ENCODE data around the gene HTN1. TPM values are rescaled to one million over a fixed set of nuclear protein-coding genes. Genes with fewer than 3 reads are reported as not detected.
"Not testable (repeated sequence)": the region's sequence is repeated elsewhere in the genome, so short reads cannot be mapped to it uniquely, and the experiment has no call there.

The HTN1 gene
- total RNA-seq, 5 donors from 2014 or later (not counting 1 experiment from before 2014, with no cell fraction given), result not detected

DNA sequence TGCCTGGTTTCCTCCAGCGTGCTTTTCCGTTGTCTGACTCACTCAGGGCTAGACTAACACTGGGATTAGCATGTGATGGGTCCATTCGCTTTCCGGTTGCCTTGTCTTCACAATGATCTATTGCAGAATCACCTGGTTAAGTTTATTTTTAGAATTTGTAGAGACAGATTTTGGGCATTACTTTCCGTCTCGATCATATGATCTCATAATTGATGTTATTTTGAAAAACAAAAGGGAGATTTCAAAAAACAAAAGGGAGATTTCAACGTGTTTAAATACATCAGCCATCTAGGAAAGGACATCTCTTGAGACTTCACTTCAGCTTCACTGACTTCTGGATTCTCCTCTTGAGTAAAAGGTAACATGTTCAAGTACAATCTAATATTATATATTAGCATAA lies 22.1 kb upstream of the HTN1 start, which contains the start of gene HTN3:
HTN3 (plus strand) TSS at position 301 of the 400 bp plus-strand sequence. CDS start 2,282 bp downstream, outside the sequence.
- H3K9me3 ChIP-seq; H3K36me3 Mint-ChIP-seq; H3K4me3 ChIP-seq (ENCODE audit: control insufficient read depth in 1 of 2, extremely low read depth in 1 of 2, low read length in 1 of 2); H3K4me1 ChIP-seq (ENCODE audit: control insufficient read depth in 1 of 2, extremely low read depth in 1 of 2, insufficient read depth in 2 of 2, low read length in 2 of 2); H3K27ac Mint-ChIP-seq; H3K27me3 ChIP-seq (replicated peaks in 1 of 2; ENCODE audit: control insufficient read depth in 2 of 2, extremely low read depth in 1 of 2, insufficient read depth in 2 of 2, low read length in 1 of 2); ATAC-seq (replicated peaks in 1 of 4); DNase-seq; H3K4me1 Mint-ChIP-seq; H3K4me3 Mint-ChIP-seq; H3K27me3 Mint-ChIP-seq; H3K27ac ChIP-seq (ENCODE audit: low read length); CTCF ChIA-PET; H3K36me3 ChIP-seq (ENCODE audit: control insufficient read depth in 2 of 2, extremely low read depth in 1 of 2, insufficient read depth in 1 of 2, low read length in 1 of 2); H3K9me3 Mint-ChIP-seq; POLR2A ChIA-PET: not testable (repeated sequence)
- 70% methylated on average over 2 of the region's 7 CpGs for WGBS (ENCODE audit: insufficient coverage)

DNA sequence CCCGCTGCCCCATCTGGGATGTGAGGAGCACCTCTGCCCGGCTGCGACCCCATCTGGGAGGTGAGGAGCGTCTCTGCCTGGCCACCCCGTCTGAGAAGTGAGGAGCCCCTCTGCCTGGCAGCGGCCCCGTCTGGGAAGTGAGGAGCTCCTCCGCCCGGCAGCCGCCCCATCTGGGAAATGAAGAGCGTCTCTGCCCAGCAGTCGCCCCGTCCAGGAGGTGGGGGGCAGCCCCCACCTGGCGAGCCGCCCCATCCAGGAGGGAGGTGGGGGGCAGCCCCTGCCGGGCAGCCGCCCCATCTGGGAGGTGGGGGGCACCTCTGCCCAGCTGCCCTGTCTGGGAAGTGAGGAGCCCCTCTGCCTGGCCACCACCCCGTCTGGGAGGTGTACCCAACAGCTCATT lies 12.7 kb upstream of the HTN1 start:
- peaks cover 10 to 14% (median 14%) of the 10 kb centered on the region in 3 donors for H3K9me3 Mint-ChIP-seq
- H3K9me3 ChIP-seq; H3K4me1 ChIP-seq (ENCODE audit: control insufficient read depth in 1 of 2, extremely low read depth in 1 of 2, insufficient read depth in 2 of 2, low read length in 2 of 2); H3K27ac ChIP-seq (ENCODE audit: low read length); DNase-seq; H3K36me3 Mint-ChIP-seq; H3K4me3 Mint-ChIP-seq; H3K27me3 Mint-ChIP-seq; ATAC-seq (replicated peaks in 1 of 4); H3K4me3 ChIP-seq (ENCODE audit: control insufficient read depth in 1 of 2, extremely low read depth in 1 of 2, low read length in 1 of 2); H3K27me3 ChIP-seq (replicated peaks in 1 of 2; ENCODE audit: control insufficient read depth in 2 of 2, extremely low read depth in 1 of 2, insufficient read depth in 2 of 2, low read length in 1 of 2); H3K27ac Mint-ChIP-seq; H3K36me3 ChIP-seq (ENCODE audit: control insufficient read depth in 2 of 2, extremely low read depth in 1 of 2, insufficient read depth in 1 of 2, low read length in 1 of 2); POLR2A ChIA-PET; CTCF ChIA-PET; H3K4me1 Mint-ChIP-seq: not testable (repeated sequence)
- 99% methylated on average over 9 of the region's 18 CpGs for WGBS (ENCODE audit: insufficient coverage)

DNA sequence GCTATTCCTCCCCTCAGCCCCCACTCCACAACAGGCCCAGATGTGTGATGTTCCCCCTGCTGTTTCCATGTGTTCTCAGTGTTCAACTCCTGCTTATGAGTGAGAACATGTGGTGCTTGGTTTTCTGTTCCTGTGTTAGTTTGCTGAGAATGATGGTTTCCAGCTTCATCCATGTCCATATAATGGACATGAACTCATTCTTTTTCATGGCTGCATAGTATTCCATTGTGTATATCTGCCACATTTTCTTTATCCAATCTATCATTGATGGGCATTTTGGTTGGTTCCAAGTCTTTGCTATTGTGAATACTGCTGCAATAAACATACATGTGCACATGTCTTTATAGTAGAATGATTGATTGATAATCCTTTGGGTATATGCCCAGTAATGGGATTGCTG lies 10.3 kb upstream of the HTN1 start:
- H3K27me3 ChIP-seq (replicated peaks in 1 of 2; ENCODE audit: control insufficient read depth in 2 of 2, extremely low read depth in 1 of 2, insufficient read depth in 2 of 2, low read length in 1 of 2); H3K36me3 Mint-ChIP-seq; CTCF ChIA-PET; ATAC-seq (replicated peaks in 1 of 4); H3K27me3 Mint-ChIP-seq; H3K4me1 ChIP-seq (ENCODE audit: control insufficient read depth in 1 of 2, extremely low read depth in 1 of 2, insufficient read depth in 2 of 2, low read length in 2 of 2); H3K27ac ChIP-seq (ENCODE audit: low read length); H3K27ac Mint-ChIP-seq; DNase-seq; POLR2A ChIA-PET; H3K4me3 ChIP-seq (ENCODE audit: control insufficient read depth in 1 of 2, extremely low read depth in 1 of 2, low read length in 1 of 2); H3K9me3 ChIP-seq; H3K4me1 Mint-ChIP-seq; H3K4me3 Mint-ChIP-seq; H3K36me3 ChIP-seq (ENCODE audit: control insufficient read depth in 2 of 2, extremely low read depth in 1 of 2, insufficient read depth in 1 of 2, low read length in 1 of 2): not testable (repeated sequence)
- H3K9me3 Mint-ChIP-seq, result peaks cover 10 to 14% (median 14%) of the 10 kb centered on the region in 3 donors

DNA sequence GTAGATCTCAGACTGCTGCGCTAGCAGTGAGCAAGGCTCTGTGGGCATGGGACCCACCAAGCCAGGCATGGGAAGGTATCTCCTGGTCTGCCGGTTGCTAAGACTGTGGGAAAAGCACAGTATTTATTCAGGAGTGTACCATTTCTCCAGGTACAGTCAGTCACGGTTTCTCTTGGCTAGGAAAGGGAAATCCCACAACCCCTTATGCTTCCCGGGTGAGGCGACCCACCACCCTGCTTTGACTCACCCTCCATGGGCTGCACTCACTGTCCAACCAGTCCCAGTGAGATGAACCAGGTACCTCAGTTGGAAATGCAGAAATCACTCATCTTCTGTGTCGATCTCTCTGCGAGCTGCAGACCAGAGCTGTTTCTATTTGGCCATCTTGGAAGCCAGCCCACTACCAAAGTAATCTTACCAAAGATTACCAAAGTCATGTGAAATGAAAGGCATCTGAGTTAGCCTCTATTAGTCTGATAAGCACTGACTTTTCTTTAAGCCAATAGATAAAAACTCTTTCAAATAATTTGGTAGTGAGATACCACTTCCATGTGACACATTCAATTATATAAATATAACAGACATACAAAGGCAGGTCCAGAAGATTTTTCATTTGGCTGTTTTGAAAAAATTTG lies 8.5 kb upstream of the HTN1 start:
- Mint-ChIP-seq H3K27ac (no peak overlapping the region), H3K27me3 (no peaks in the 10 kb centered on the region)
- CTCF ChIA-PET, result no interaction called here

DNA sequence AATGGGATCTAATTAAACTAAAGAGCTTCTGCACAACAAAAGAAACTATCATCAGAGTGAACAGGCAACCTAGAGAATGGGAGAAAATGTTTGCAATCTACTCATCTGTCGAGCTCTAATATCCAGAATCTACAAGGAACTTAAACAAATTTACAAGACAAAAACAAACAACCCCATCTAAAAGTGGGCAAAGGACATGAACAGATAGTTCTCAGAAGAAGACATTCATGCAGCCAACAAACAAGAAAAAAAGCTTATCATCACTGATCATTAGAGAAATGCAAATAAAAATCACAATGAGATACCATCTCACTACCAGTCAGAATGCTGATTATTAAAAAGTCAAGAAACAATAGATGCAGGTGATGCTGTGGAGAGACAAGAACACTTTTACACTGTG lies 6.3 kb downstream of the HTN1 start:
- H3K4me1 ChIP-seq (ENCODE audit: control insufficient read depth in 1 of 2, extremely low read depth in 1 of 2, insufficient read depth in 2 of 2, low read length in 2 of 2); H3K27me3 ChIP-seq (replicated peaks in 1 of 2; ENCODE audit: control insufficient read depth in 2 of 2, extremely low read depth in 1 of 2, insufficient read depth in 2 of 2, low read length in 1 of 2); H3K4me3 ChIP-seq (ENCODE audit: control insufficient read depth in 1 of 2, extremely low read depth in 1 of 2, low read length in 1 of 2); H3K4me3 Mint-ChIP-seq; H3K27me3 Mint-ChIP-seq; CTCF ChIA-PET; H3K9me3 ChIP-seq; ATAC-seq (replicated peaks in 1 of 4); H3K36me3 Mint-ChIP-seq; H3K27ac ChIP-seq (ENCODE audit: low read length); DNase-seq; H3K27ac Mint-ChIP-seq; H3K36me3 ChIP-seq (ENCODE audit: control insufficient read depth in 2 of 2, extremely low read depth in 1 of 2, insufficient read depth in 1 of 2, low read length in 1 of 2); H3K4me1 Mint-ChIP-seq; POLR2A ChIA-PET: not testable (repeated sequence)
- H3K9me3 Mint-ChIP-seq, result peaks cover 4 to 11% (median 7%) of the 10 kb centered on the region in 3 donors
- WGBS (ENCODE audit: insufficient coverage), result no CpG with 5 or more reads among the region's 1 CpG

More for the DNA sequence above, 8.5 kb upstream of the HTN1 start:
- Histone ChIP-seq H3K9me3 (no peaks in the 10 kb centered on the region), H3K27me3 (replicated peaks in 1 of 2; ENCODE audit: control insufficient read depth in 2 of 2, extremely low read depth in 1 of 2, insufficient read depth in 2 of 2, low read length in 1 of 2) (no peaks in the 10 kb centered on the region), H3K4me1 (ENCODE audit: control insufficient read depth in 1 of 2, extremely low read depth in 1 of 2, insufficient read depth in 2 of 2, low read length in 2 of 2) (no peaks in the 10 kb centered on the region), H3K27ac (ENCODE audit: low read length) (no peak overlapping the region), H3K36me3 (ENCODE audit: control insufficient read depth in 2 of 2, extremely low read depth in 1 of 2, insufficient read depth in 1 of 2, low read length in 1 of 2) (no peaks in the 10 kb centered on the region), H3K4me3 (ENCODE audit: control insufficient read depth in 1 of 2, extremely low read depth in 1 of 2, low read length in 1 of 2) (no peak overlapping the region)
- POLR2A ChIA-PET, result no interaction called here
- DNase-seq, result no peak
- no peak for ATAC-seq (replicated peaks in 1 of 4)
- no peak overlapping the region for H3K4me3 Mint-ChIP-seq
- H3K4me1 Mint-ChIP-seq, result no peaks in the 10 kb centered on the region
- no peaks in the 10 kb centered on the region for H3K36me3 Mint-ChIP-seq
- peaks cover 10 to 14% (median 14%) of the 10 kb centered on the region in 3 donors for H3K9me3 Mint-ChIP-seq
- WGBS (ENCODE audit: insufficient coverage), result 87% methylated on average over 5 of the region's 7 CpGs

DNA sequence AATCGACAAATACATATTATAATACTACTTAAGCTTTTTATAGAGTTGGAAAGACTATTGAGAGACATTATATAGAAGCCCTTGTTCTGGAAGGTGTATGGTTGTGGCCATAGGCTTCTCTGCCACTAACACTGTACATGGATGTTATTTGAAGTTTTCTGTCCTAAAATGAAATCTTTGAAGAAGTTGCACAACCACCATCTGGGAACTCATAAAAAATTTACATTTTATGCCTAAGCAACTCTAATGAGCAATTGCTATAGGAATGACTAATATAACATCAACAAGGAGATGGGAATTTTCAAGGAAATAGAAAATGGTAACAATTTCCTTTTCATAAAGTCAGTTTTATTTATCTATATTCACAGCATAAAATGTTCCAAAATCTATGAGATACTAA lies 7.4 kb downstream of the HTN1 start:
- Histone ChIP-seq H3K27me3 (replicated peaks in 1 of 2; ENCODE audit: control insufficient read depth in 2 of 2, extremely low read depth in 1 of 2, insufficient read depth in 2 of 2, low read length in 1 of 2) (no peaks in the 10 kb centered on the region), H3K36me3 (ENCODE audit: control insufficient read depth in 2 of 2, extremely low read depth in 1 of 2, insufficient read depth in 1 of 2, low read length in 1 of 2) (no peaks in the 10 kb centered on the region), H3K4me1 (ENCODE audit: control insufficient read depth in 1 of 2, extremely low read depth in 1 of 2, insufficient read depth in 2 of 2, low read length in 2 of 2) (no peaks in the 10 kb centered on the region), H3K9me3 (no peaks in the 10 kb centered on the region), H3K4me3 (ENCODE audit: control insufficient read depth in 1 of 2, extremely low read depth in 1 of 2, low read length in 1 of 2) (no peak overlapping the region), H3K27ac (ENCODE audit: low read length) (no peak overlapping the region)
- peaks cover 4 to 11% (median 7%) of the 10 kb centered on the region in 3 donors for H3K9me3 Mint-ChIP-seq
- CTCF ChIA-PET, result no interaction called here
- H3K27me3 Mint-ChIP-seq, result no peaks in the 10 kb centered on the region
- no peaks in the 10 kb centered on the region for H3K36me3 Mint-ChIP-seq
- POLR2A ChIA-PET, result no interaction called here
- H3K4me3 Mint-ChIP-seq, result no peak overlapping the region
- ATAC-seq (replicated peaks in 1 of 4), result no peak
- no peak overlapping the region for H3K27ac Mint-ChIP-seq
- no CpG with 5 or more reads among the region's 1 CpG for WGBS (ENCODE audit: insufficient coverage)
- DNase-seq, result no peak
- H3K4me1 Mint-ChIP-seq, result no peaks in the 10 kb centered on the region

DNA sequence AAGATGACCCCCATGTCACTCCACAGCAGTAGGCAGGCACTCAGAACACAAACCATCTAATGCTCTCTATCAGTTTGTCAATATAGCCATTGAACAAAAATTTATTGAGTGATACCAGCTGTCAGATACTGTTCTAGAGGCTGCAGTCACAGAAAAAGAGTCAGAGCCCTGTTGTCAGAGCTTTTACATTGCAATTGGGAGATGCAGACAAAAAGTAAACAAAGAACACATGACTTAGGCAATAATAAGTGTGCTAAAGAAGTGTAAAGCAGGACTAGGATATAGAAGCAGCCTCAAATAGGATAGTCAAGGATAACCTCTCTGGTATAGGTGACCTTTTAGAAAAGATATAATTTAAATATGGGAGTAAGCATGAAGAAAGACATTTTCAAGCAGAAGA lies 8.9 kb downstream of the HTN1 start:
- Mint-ChIP-seq H3K4me1 (no peaks in the 10 kb centered on the region), H3K27ac (no peak overlapping the region), H3K27me3 (no peaks in the 10 kb centered on the region), H3K9me3 (peaks cover 4 to 11% (median 7%) of the 10 kb centered on the region in 3 donors), H3K36me3 (no peaks in the 10 kb centered on the region), H3K4me3 (no peak overlapping the region)
- Histone ChIP-seq H3K27ac (ENCODE audit: low read length) (no peak overlapping the region), H3K36me3 (ENCODE audit: control insufficient read depth in 2 of 2, extremely low read depth in 1 of 2, insufficient read depth in 1 of 2, low read length in 1 of 2) (no peaks in the 10 kb centered on the region), H3K27me3 (replicated peaks in 1 of 2; ENCODE audit: control insufficient read depth in 2 of 2, extremely low read depth in 1 of 2, insufficient read depth in 2 of 2, low read length in 1 of 2) (no peaks in the 10 kb centered on the region), H3K9me3 (no peaks in the 10 kb centered on the region), H3K4me3 (ENCODE audit: control insufficient read depth in 1 of 2, extremely low read depth in 1 of 2, low read length in 1 of 2) (no peak overlapping the region), H3K4me1 (ENCODE audit: control insufficient read depth in 1 of 2, extremely low read depth in 1 of 2, insufficient read depth in 2 of 2, low read length in 2 of 2) (no peaks in the 10 kb centered on the region)
- ChIA-PET CTCF (no interaction called here), POLR2A (no interaction called here)
- DNase-seq (no peak), ATAC-seq (replicated peaks in 1 of 4) (no peak)

Measured in T-cell (primary cell).